ENCODE measurements around the gene SASH3. TPM values are rescaled to one million over a fixed set of nuclear protein-coding genes. Genes with fewer than 3 reads are reported as not detected.

Gene SASH3
- total and polyA plus RNA-seq, 2 donors (not counting 1 experiment from before 2014, with no cell fraction given) = 224 to 240 TPM

DNA sequence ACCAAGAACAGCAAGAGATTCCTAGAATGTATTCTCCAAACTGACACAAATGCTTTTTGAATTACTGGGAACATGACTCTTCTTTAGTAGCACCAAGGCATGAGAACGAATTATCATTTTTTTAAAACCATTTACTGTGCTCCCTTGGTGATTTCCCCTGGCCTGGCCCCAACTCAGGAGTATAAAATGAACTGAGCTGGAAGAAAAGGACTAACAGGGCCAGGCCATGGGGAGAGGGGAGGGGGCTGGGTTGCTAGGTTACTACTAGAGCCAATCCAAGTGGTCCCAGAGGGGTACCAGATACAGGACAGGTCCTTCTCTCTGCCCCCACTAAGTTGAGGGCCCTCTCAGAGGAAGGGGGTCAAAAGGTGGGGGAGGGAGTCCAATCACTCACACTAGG lies 23.1 kb downstream of the SASH3 start:
- H3K4me1 Mint-ChIP-seq = peaks cover 2% of the 10 kb centered on the region
- H3K4me3 Mint-ChIP-seq = no peak overlapping the region
- ATAC-seq (ENCODE audit: low read depth) = no peak
- H4K20me1 ChIP-seq (ENCODE audit: control insufficient read depth, insufficient read depth, low read length, poor library complexity, severe bottlenecking) = no peaks in the 10 kb centered on the region
- H2AFZ ChIP-seq (ENCODE audit: insufficient read depth, low read depth, low read length, poor library complexity, severe bottlenecking) = no peak overlapping the region
- WGBS (ENCODE audit: insufficient coverage) = no CpG with 5 or more reads among the region's 1 CpG
- peaks cover 2 to 4% of the 10 kb centered on the region in 2 experiments for H3K36me3 ChIP-seq (replicated peaks in 1 of 2; ENCODE audit: control extremely low read depth in 1 of 2, control insufficient read depth in 1 of 2, extremely low read depth in 1 of 2, insufficient read depth in 2 of 2, low read length in 1 of 2)
- H3K27ac Mint-ChIP-seq = no peak overlapping the region
- H3K27me3 Mint-ChIP-seq = no peaks in the 10 kb centered on the region
- H3K4me1 ChIP-seq (ENCODE audit: control insufficient read depth in 2 of 2, insufficient read depth in 2 of 2, low read length in 2 of 2) = no peaks in the 10 kb centered on the region
- TF ChIP-seq EZH2 (IDR thresholded peaks at IDR 0.05; ENCODE audit: borderline replicate concordance, insufficient read depth, low read depth, low read length, poor library complexity, severe bottlenecking) = no peak
- TF ChIP-seq, protein P1, sequence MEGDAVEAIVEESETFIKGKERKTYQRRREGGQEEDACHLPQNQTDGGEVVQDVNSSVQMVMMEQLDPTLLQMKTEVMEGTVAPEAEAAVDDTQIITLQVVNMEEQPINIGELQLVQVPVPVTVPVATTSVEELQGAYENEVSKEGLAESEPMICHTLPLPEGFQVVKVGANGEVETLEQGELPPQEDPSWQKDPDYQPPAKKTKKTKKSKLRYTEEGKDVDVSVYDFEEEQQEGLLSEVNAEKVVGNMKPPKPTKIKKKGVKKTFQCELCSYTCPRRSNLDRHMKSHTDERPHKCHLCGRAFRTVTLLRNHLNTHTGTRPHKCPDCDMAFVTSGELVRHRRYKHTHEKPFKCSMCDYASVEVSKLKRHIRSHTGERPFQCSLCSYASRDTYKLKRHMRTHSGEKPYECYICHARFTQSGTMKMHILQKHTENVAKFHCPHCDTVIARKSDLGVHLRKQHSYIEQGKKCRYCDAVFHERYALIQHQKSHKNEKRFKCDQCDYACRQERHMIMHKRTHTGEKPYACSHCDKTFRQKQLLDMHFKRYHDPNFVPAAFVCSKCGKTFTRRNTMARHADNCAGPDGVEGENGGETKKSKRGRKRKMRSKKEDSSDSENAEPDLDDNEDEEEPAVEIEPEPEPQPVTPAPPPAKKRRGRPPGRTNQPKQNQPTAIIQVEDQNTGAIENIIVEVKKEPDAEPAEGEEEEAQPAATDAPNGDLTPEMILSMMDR (IDR thresholded peaks at IDR 0.05) = no peak
- H3K4me2 ChIP-seq (replicated peaks; ENCODE audit: low read depth, low read length, poor library complexity, severe bottlenecking) = no peak overlapping the region
- H3K4me3 ChIP-seq (ENCODE audit: control extremely low read depth in 1 of 5, extremely low read depth in 1 of 5, insufficient read depth in 1 of 5, low read depth in 2 of 5, low read length in 4 of 5) = no peak overlapping the region
- H3K9me3 ChIP-seq (ENCODE audit: control extremely low read depth in 1 of 3, control insufficient read depth in 2 of 3, insufficient read depth in 1 of 3, low read length in 2 of 3) = no peaks in the 10 kb centered on the region
- H3K79me2 ChIP-seq (ENCODE audit: control insufficient read depth, insufficient read depth, low read length) = no peaks in the 10 kb centered on the region
- H3K9ac ChIP-seq (ENCODE audit: low read length) = no peak overlapping the region
- DNase-seq = no peak
- no peak overlapping the region for H3K27ac ChIP-seq (ENCODE audit: low read length in 2 of 2)
- ChIA-PET POLR2A (no interaction called here), CTCF (no interaction called here)
- H3K9me3 Mint-ChIP-seq (ENCODE audit: insufficient read depth) = no peaks in the 10 kb centered on the region
- intact Hi-C loops (cut with micrococcal nuclease) = no loop called here
- no peaks in the 10 kb centered on the region for H3K27me3 ChIP-seq (replicated peaks in 1 of 4; ENCODE audit: control extremely low read depth in 1 of 4, control insufficient read depth in 3 of 4, insufficient read depth in 4 of 4, low read length in 3 of 4)

DNA sequence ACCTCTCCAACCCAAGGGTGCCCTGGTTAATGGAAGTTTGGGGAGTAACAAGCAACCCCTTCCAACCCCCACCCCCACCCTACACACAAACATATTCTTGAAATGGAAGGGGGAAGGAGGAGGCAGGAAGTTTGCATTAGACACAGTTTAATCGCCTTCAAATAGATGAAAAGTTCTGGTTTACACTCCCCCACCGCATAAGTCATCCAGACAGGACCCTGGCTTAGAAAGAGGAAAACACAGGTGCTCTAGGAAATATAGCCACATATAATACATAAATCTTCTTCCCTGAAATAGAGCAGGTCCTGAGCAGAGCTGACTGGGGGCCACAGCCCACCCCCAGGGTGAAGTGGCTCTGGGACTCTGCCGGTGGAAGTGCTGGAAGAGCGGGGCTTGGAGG lies 25.1 kb downstream of the SASH3 start:
- DNase-seq (no peak), ATAC-seq (ENCODE audit: low read depth) (no peak)
- no peaks in the 10 kb centered on the region for H3K9me3 ChIP-seq (ENCODE audit: control extremely low read depth in 1 of 3, control insufficient read depth in 2 of 3, insufficient read depth in 1 of 3, low read length in 2 of 3)
- WGBS (ENCODE audit: insufficient coverage) = no CpG with 5 or more reads among the region's 4 CpGs
- POLR2A ChIA-PET = no interaction called here
- no peak overlapping the region for H3K9ac ChIP-seq (ENCODE audit: low read length)
- no peaks in the 10 kb centered on the region for H4K20me1 ChIP-seq (ENCODE audit: control insufficient read depth, insufficient read depth, low read length, poor library complexity, severe bottlenecking)
- H3K36me3 ChIP-seq (replicated peaks in 1 of 2; ENCODE audit: control extremely low read depth in 1 of 2, control insufficient read depth in 1 of 2, extremely low read depth in 1 of 2, insufficient read depth in 2 of 2, low read length in 1 of 2) = no peaks in the 10 kb centered on the region
- peaks cover 4% of the 10 kb centered on the region in 2 donors for H3K4me1 ChIP-seq (ENCODE audit: control insufficient read depth in 2 of 2, insufficient read depth in 2 of 2, low read length in 2 of 2)
- no peaks in the 10 kb centered on the region for H3K27me3 ChIP-seq (replicated peaks in 1 of 4; ENCODE audit: control extremely low read depth in 1 of 4, control insufficient read depth in 3 of 4, insufficient read depth in 4 of 4, low read length in 3 of 4)
- no peak overlapping the region for H3K4me2 ChIP-seq (replicated peaks; ENCODE audit: low read depth, low read length, poor library complexity, severe bottlenecking)
- intact Hi-C loops (cut with micrococcal nuclease) = no loop called here
- no peak overlapping the region for H3K4me3 Mint-ChIP-seq
- H3K27ac ChIP-seq (ENCODE audit: low read length in 2 of 2) = no peak overlapping the region
- CTCF ChIA-PET = no interaction called here
- H3K4me3 ChIP-seq (ENCODE audit: control extremely low read depth in 1 of 5, extremely low read depth in 1 of 5, insufficient read depth in 1 of 5, low read depth in 2 of 5, low read length in 4 of 5) = no peak overlapping the region
- no peaks in the 10 kb centered on the region for H3K79me2 ChIP-seq (ENCODE audit: control insufficient read depth, insufficient read depth, low read length)
- TF ChIP-seq EZH2 (IDR thresholded peaks at IDR 0.05; ENCODE audit: borderline replicate concordance, insufficient read depth, low read depth, low read length, poor library complexity, severe bottlenecking) = no peak
- TF ChIP-seq, protein P1 (IDR thresholded peaks at IDR 0.05) = no peak
- no peak overlapping the region for H3K27ac Mint-ChIP-seq
- no peak overlapping the region for H2AFZ ChIP-seq (ENCODE audit: insufficient read depth, low read depth, low read length, poor library complexity, severe bottlenecking)
- H3K4me1 Mint-ChIP-seq = peaks cover 13% of the 10 kb centered on the region
- no peaks in the 10 kb centered on the region for H3K27me3 Mint-ChIP-seq
- no peaks in the 10 kb centered on the region for H3K9me3 Mint-ChIP-seq (ENCODE audit: insufficient read depth)
